HEK293 (cell line): Measurements from ENCODE around the gene NONO.

Experiments used
- CTCF ChIP-seq: fragments of 450-650 bp; formaldehyde crosslinking; IDR thresholded peaks from 2 replicates; pipeline ENCODE4 v1.5.1; 2016; ENCODE audit warnings: missing biosample characterization, missing genetic modification characterization
- ELK4 ChIP-seq: IDR thresholded peaks from 2 replicates; pipeline ENCODE4 v1.6.1; 2011; ENCODE audit warnings: mild to moderate bottlenecking, low read depth, low read length, borderline replicate concordance
- HOXC10 ChIP-seq: sonication (generic); formaldehyde crosslinking; IDR thresholded peaks from 2 replicates; pipeline ENCODE4 v1.8.1; 2023; ENCODE audit warnings: mild to moderate bottlenecking, missing genetic modification reagents
- RBAK ChIP-seq: fragments of 450-650 bp; formaldehyde crosslinking; IDR thresholded peaks from 2 replicates; pipeline ENCODE4 v1.5.1; 2016; ENCODE audit warnings: missing biosample characterization, missing genetic modification characterization
- ZNF121 ChIP-seq: fragments of 450-650 bp; formaldehyde crosslinking; IDR thresholded peaks from 2 replicates; pipeline ENCODE4 v1.5.1; 2016; ENCODE audit warnings: missing biosample characterization, missing genetic modification characterization
- ZNF274 ChIP-seq, 2 experiments: fragments of 200-500 bp in 1 of 2; fragments of 450-650 bp in 1 of 2; sonication (Bioruptor generic) in 1 of 2; formaldehyde crosslinking in 1 of 2; IDR thresholded peaks; 2 replicates each; pipeline versions ENCODE4 v1.5.1 to v1.6.1; 2014 to 2016; ENCODE audit warnings: borderline replicate concordance in 1 of 2, inconsistent platforms in 1 of 2, low read length in 1 of 2, missing biosample characterization in 1 of 2, missing genetic modification characterization in 1 of 2
- ZNF501 ChIP-seq: fragments of 450-650 bp; formaldehyde crosslinking; IDR thresholded peaks from 2 replicates; pipeline ENCODE4 v1.5.1; 2016; ENCODE audit warnings: missing biosample characterization, missing genetic modification characterization
- ZNF510 ChIP-seq: fragments of 450-650 bp; formaldehyde crosslinking; IDR thresholded peaks from 2 replicates; pipeline ENCODE4 v1.5.1; 2018; ENCODE audit warnings: mild to moderate bottlenecking, missing genetic modification characterization, missing biosample characterization; ENCODE audit not compliant: insufficient replicate concordance
- ZNF639 ChIP-seq: fragments of 450-650 bp; formaldehyde crosslinking; IDR thresholded peaks from 2 replicates; pipeline ENCODE4 v1.5.1; 2016; ENCODE audit warnings: missing biosample characterization, missing genetic modification characterization

- TF ChIP-seq HOXC10 (CRISPR knock-in tag) (no peak), ZNF274 (IDR thresholded peaks at IDR 0.05; ENCODE audit: low read length) (no peak), ZNF274 (tag by site-specific recombination; IDR thresholded peaks at IDR 0.05; ENCODE audit: borderline replicate concordance) (no peak), ZNF501 (no peak), CTCF (tag by site-specific recombination) (no peak), ZNF121 (tag by site-specific recombination) (no peak), ZNF510 (tag by site-specific recombination) (no peak), RBAK (tag by site-specific recombination) (no peak), ZNF639 (tag by site-specific recombination) (no peak), ELK4 (no peak)
These were observed 38.9 kb upstream of the NONO start for GRCh38 chrX:71244359-71245128.
